GM19467 (cell line): Measurements from ENCODE around the gene TGM4.
A peak's percentile ranks its signal among the peaks of the same experiment; 100 is the strongest.
"Not testable (repeated sequence)": the region's sequence is repeated elsewhere in the genome, so short reads cannot be mapped to it uniquely, and the experiment has no call there.

Source experiments
- ATAC-seq: cut with Tn5 transposase; IDR thresholded peaks from one replicate; pipeline ENCODE4 v1.9.1; 2021; ENCODE audit warnings: mild to moderate bottlenecking, moderate library complexity; ENCODE audit not compliant: unreplicated experiment

TGM4 gene

GRCh38 chr3:44874308-44874707, at the start of gene TGM4:
Gene TGM4 (plus strand): TSS chr3:44874608. CDS start chr3:44874679, 71 bp downstream.
- ATAC-seq, result no peak

- no peak for ATAC-seq
These were observed 49.0 kb upstream of the TGM4 start for GRCh38 chr3:44825264-44825925.

- no peak for ATAC-seq
These were observed 47.2 kb upstream of the TGM4 start for GRCh38 chr3:44827196-44827595.

GRCh38 chr3:44831232-44831631, 43.2 kb upstream of the TGM4 start:
- ATAC-seq, result no peak

- no peak for ATAC-seq
These were observed 42.4 kb upstream of the TGM4 start for GRCh38 chr3:44832032-44832431.

- no peak for ATAC-seq
These were observed 41.4 kb upstream of the TGM4 start for GRCh38 chr3:44832965-44833364.

GRCh38 chr3:44833394-44833793, 41.0 kb upstream of the TGM4 start:
- ATAC-seq, result no peak

GRCh38 chr3:44835684-44836083, 38.7 kb upstream of the TGM4 start:
- no peak for ATAC-seq

- no peak for ATAC-seq
These were observed 32.0 kb upstream of the TGM4 start for GRCh38 chr3:44842376-44842775.

GRCh38 chr3:44845528-44846520, 28.6 kb upstream of the TGM4 start:
- ATAC-seq, result no peak

- no peak for ATAC-seq
These were observed 25.8 kb upstream of the TGM4 start for GRCh38 chr3:44848634-44849033.

- not testable (repeated sequence) for ATAC-seq
These were observed 17.7 kb upstream of the TGM4 start for GRCh38 chr3:44856663-44857062.

GRCh38 chr3:44860117-44860516, 14.3 kb upstream of the TGM4 start:
- no peak for ATAC-seq

GRCh38 chr3:44861412-44862225, 12.8 kb upstream of the TGM4 start, which contains the start of gene TMEM42:
Gene TMEM42 (plus strand): TSS chr3:44861912. CDS start chr3:44861925, 13 bp downstream.
- ATAC-seq, result peak; percentile 95

- peak; percentile 26 for ATAC-seq
These were observed 12.2 kb upstream of the TGM4 start for GRCh38 chr3:44862226-44862637.

- ATAC-seq, result no peak
These were observed 9.0 kb upstream of the TGM4 start for GRCh38 chr3:44865272-44866035.

GRCh38 chr3:44867421-44868111, 6.8 kb upstream of the TGM4 start:
- no peak for ATAC-seq

GRCh38 chr3:44870375-44871061, 3.9 kb upstream of the TGM4 start:
- ATAC-seq, result no peak

GRCh38 chr3:44875596-44875995, 1.2 kb downstream of the TGM4 start:
- ATAC-seq, result no peak
